Uterus (tissue), 2 donors: ENCODE data around the gene DLG1.

Experiments
- CTCF ChIP-seq, 4 experiments: fragments of 200-600 bp in 2 of 4; fragments of 450-650 bp in 2 of 4; sonication (generic) in 2 of 4; IDR thresholded peaks; one replicate each; pipeline ENCODE4 v1.5.1; 2016 to 2019; ENCODE audit warnings: antibody characterized with exemption in 4 of 4, mild to moderate bottlenecking in 2 of 4, moderate library complexity in 1 of 4
- POLR2A ChIP-seq, 2 donors: fragments of 450-650 bp; IDR thresholded peaks; one replicate each; pipeline ENCODE4 v1.6.1; 2016; ENCODE audit warnings: antibody characterized with exemption in 2 of 2, mild to moderate bottlenecking in 1 of 2, moderate library complexity in 1 of 2

DNA sequence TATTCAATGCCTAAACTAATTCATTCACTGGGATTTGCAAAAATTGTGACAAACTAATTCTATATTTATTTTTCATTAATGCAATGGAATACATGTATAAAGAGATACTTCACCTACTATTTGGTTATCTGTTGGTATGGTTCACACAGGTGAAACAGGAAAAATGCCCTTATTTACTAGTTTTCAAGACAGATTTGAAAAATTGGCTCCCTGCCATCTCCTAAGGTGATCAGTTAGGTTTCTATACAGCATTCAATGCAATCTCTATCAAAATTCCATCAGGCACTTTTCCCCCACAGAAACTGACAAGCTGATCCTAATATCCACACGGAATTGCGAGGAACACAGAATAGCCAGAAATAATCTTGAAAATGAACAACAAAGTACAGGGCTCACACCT lies 101.1 kb downstream of the DLG1 start:
- no peak for TF ChIP-seq POLR2A (IDR thresholded peaks at IDR 0.05)
- no peak for TF ChIP-seq CTCF (IDR thresholded peaks at IDR 0.05)
